Neural progenitor cell (in vitro differentiated cells): Measurements from ENCODE around the gene COG5. TPM values are rescaled to one million over a fixed set of nuclear protein-coding genes. Genes with fewer than 3 reads are reported as not detected.

Experiments
- DNase-seq: peaks from one replicate; pipeline ENCODE4 v3.0.0-alpha.2; 2016; ENCODE audit warnings: low spot score
- H2AFZ ChIP-seq: fragments of 200-600 bp; sonication (generic); replicated peaks from 2 replicates; pipeline ENCODE4 v1.6.1; 2016; ENCODE audit warnings: antibody characterized with exemption
- H3F3A ChIP-seq: fragments of 200-600 bp; sonication (generic); 2 replicates; pipeline ENCODE4 v1.6.1; 2016; ENCODE audit warnings: antibody characterized with exemption, low read depth
- H3K27ac ChIP-seq: fragments of 200-600 bp; sonication (generic); 2 replicates; pipeline ENCODE4 v1.5.1; 2016; ENCODE audit warnings: mild to moderate bottlenecking
- H3K27me3 ChIP-seq: fragments of 200-600 bp; sonication (generic); 2 replicates; pipeline ENCODE4 v1.6.1; 2016; ENCODE audit warnings: mild to moderate bottlenecking, moderate library complexity
- H3K36me3 ChIP-seq: fragments of 200-600 bp; sonication (generic); 2 replicates; pipeline ENCODE4 v1.5.1; 2016
- H3K4me1 ChIP-seq: fragments of 200-600 bp; sonication (generic); 2 replicates; pipeline ENCODE4 v1.6.1; 2016; ENCODE audit warnings: mixed run types
- H3K4me2 ChIP-seq: fragments of 200-600 bp; sonication (generic); 2 replicates; pipeline ENCODE4 v1.6.1; 2016
- H3K4me3 ChIP-seq: fragments of 200-600 bp; sonication (generic); 2 replicates; pipeline ENCODE4 v1.5.1; 2016
- H3K79me2 ChIP-seq: fragments of 200-600 bp; sonication (generic); 2 replicates; pipeline ENCODE4 v1.6.1; 2016; ENCODE audit warnings: low read depth
- H3K9ac ChIP-seq: fragments of 200-600 bp; sonication (generic); 2 replicates; pipeline ENCODE4 v1.6.1; 2016
- H3K9me3 ChIP-seq: fragments of 200-600 bp; sonication (generic); 2 replicates; pipeline ENCODE4 v1.5.1; 2016; ENCODE audit warnings: low read depth
- H4K20me1 ChIP-seq: fragments of 200-600 bp; sonication (generic); 2 replicates; pipeline ENCODE4 v1.6.1; 2016; ENCODE audit warnings: low read depth
- H3K27ac Mint-ChIP-seq: 3 replicates; pipeline ENCODE4 v1.8.0; 2021; ENCODE audit warnings: mixed read lengths
- H3K27me3 Mint-ChIP-seq: 2 replicates; pipeline ENCODE4 v1.8.0; 2022; ENCODE audit warnings: low read depth, mild to moderate bottlenecking, inconsistent platforms, moderate library complexity, mixed read lengths; ENCODE audit not compliant: insufficient read depth
- H3K36me3 Mint-ChIP-seq: 3 replicates; pipeline ENCODE4 v1.8.0; 2021; ENCODE audit warnings: mixed read lengths
- H3K4me1 Mint-ChIP-seq: 3 replicates; pipeline ENCODE4 v1.8.0; 2021; ENCODE audit warnings: mixed read lengths
- H3K4me3 Mint-ChIP-seq: 3 replicates; pipeline ENCODE4 v1.8.0; 2021; ENCODE audit warnings: mild to moderate bottlenecking, moderate library complexity, mixed read lengths
- H3K9me3 Mint-ChIP-seq: 3 replicates; pipeline ENCODE4 v1.8.0; 2020; ENCODE audit warnings: mixed read lengths
- CTCF ChIP-seq: fragments of 200-600 bp; sonication (generic); IDR thresholded peaks from 2 replicates; pipeline ENCODE4 v1.5.1; 2017; ENCODE audit warnings: antibody characterized with exemption, mild to moderate bottlenecking
- EZH2 ChIP-seq: fragments of 200-600 bp; sonication (generic); IDR thresholded peaks from 2 replicates; pipeline ENCODE4 v1.6.1; 2017; ENCODE audit warnings: antibody characterized with exemption, mild to moderate bottlenecking, moderate library complexity
- EZH2phosphoT487 ChIP-seq: fragments of 200-600 bp; sonication (generic); IDR thresholded peaks from 2 replicates; pipeline ENCODE4 v1.6.1; 2017; ENCODE audit warnings: antibody characterized with exemption
- total RNA-seq: library from RNA; depleted of rRNA; stranded (reverse); fragments of >200 nt; gene quantifications from 2 replicates; pipeline ENCODE4 v1.2.3, GENCODE V29; 2015; ENCODE audit warnings: low replicate concordance

Gene COG5
- total RNA-seq, 1 donor from 2014 or later, result 90.5 TPM

GRCh38 chr7:107180378-107180777 lies 383.3 kb downstream of the COG5 start:
- peaks cover 51% of the 10 kb centered on the region for H3K79me2 ChIP-seq
- Mint-ChIP-seq H3K4me3 (no peak overlapping the region), H3K27ac (no peak overlapping the region)

DNA sequence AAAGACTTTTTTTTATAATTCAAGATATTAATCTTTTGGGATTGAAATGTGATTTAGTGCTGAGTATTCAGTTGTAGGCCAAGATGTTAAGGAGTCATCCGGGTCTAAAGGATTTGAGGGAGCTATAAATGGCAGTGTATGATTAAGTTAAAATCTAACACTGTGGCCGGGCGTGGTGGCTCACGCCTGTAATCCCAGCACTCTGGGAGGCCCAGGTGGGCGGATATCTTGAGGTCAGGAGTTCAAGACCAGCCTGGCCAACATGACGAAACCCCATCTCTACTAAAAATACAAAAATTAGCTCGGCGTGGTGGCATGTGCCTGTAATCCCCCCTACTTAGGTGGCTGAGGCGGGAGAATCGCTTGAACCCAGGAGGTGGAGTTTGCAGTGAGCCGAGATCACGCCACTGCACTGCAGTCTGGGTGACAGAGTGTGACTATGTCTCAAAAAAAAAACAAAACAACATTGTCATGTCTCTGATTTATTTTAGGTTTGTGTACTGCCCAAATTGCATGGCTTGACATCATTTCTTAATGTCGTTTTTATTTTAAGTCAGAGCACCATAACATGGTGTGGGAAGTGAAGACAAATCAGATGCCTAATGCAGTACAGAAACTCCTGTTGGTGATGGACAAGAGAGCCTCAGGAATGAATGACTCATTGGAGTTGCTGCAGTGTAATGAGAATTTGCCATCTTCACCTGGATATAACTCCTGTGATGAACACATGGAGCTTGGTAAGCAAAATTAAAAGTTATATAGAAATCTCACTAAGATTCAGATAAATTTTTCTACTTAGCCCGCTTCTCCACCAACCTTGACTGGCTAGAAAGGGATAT lies 384.2 kb downstream of the COG5 start:
- Histone ChIP-seq H3F3A (no peaks in the 10 kb centered on the region), H2AFZ (no peak overlapping the region), H3K36me3 (peaks cover 16% of the 10 kb centered on the region), H3K9ac (no peak overlapping the region), H3K27ac (no peak overlapping the region), H3K4me3 (no peak overlapping the region), H3K4me1 (peaks cover 2% of the 10 kb centered on the region), H3K79me2 (peaks cover 60% of the 10 kb centered on the region), H3K27me3 (no peaks in the 10 kb centered on the region), H3K4me2 (no peak overlapping the region), H4K20me1 (peaks cover 34% of the 10 kb centered on the region), H3K9me3 (no peaks in the 10 kb centered on the region)
- Mint-ChIP-seq H3K27me3 (peaks cover 2% of the 10 kb centered on the region), H3K4me3 (no peak overlapping the region), H3K36me3 (peaks cover 21% of the 10 kb centered on the region), H3K4me1 (peaks cover 3% of the 10 kb centered on the region), H3K9me3 (no peaks in the 10 kb centered on the region), H3K27ac (no peak overlapping the region)
- TF ChIP-seq EZH2phosphoT487 (no peak), CTCF (no peak), EZH2 (no peak)
- DNase-seq, result no peak

More at GRCh38 chr7:107180378-107180777, 383.3 kb downstream of the COG5 start:
- H3K4me3 ChIP-seq, result no peak overlapping the region
- H3F3A ChIP-seq, result no peaks in the 10 kb centered on the region
- no peaks in the 10 kb centered on the region for H3K9me3 ChIP-seq
- no peak overlapping the region for H3K9ac ChIP-seq
- no peaks in the 10 kb centered on the region for H3K27me3 ChIP-seq
- Mint-ChIP-seq H3K9me3 (no peaks in the 10 kb centered on the region), H3K27me3 (peaks cover 2% of the 10 kb centered on the region), H3K36me3 (peaks cover 24% of the 10 kb centered on the region), H3K4me1 (no peaks in the 10 kb centered on the region)
- TF ChIP-seq EZH2phosphoT487, result no peak
- H3K27ac ChIP-seq, result no peak overlapping the region
- no peak overlapping the region for H2AFZ ChIP-seq
- no peak for DNase-seq
- H3K36me3 ChIP-seq, result peaks cover 16% of the 10 kb centered on the region
- H4K20me1 ChIP-seq, result peaks cover 28% of the 10 kb centered on the region
- H3K4me1 ChIP-seq, result no peaks in the 10 kb centered on the region
- H3K4me2 ChIP-seq, result no peak overlapping the region

DNA sequence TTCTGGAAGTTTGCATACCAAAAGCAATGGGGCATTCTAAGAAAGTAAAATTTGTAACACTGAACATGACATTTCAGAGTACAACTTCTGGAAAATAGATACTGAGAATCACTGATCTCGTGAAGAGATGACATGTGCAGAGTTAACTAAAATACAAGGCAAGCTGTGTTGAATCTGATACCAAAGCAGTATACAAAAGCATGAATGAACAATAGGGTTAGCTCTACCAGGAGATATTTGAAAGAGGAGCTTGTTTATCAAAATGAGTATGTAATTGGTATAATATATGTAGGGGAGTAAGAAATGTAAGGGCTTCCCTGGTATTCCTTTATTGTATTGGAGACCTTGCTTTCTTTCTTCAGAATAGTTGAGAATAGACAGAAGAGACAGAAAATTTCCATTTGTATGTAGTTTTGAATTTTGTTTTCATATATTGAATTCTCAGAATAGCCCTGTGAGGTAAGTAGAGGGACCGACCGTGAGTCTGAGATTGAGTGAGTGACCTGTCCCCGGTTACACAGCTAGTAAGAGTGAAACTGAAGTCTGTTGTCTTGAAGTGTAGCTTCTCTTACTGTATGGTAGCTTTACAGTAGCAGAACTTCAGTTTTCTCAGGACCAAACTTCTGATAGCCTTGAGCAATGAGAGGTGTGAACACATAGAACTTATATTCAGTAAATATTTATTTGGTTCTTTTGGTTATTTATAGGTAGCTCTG lies 389.9 kb downstream of the COG5 start:
- peaks cover 6% of the 10 kb centered on the region for H3K36me3 Mint-ChIP-seq
- H3K9me3 Mint-ChIP-seq, result no peaks in the 10 kb centered on the region
- peak overlapping the region; percentile 40 for H3K4me2 ChIP-seq
- no peaks in the 10 kb centered on the region for H3K36me3 ChIP-seq
- H4K20me1 ChIP-seq, result peaks cover 52% of the 10 kb centered on the region
- peak overlapping the region; percentile 6 for H3K4me3 ChIP-seq
- H3K27ac Mint-ChIP-seq, result no peak overlapping the region
- peaks cover 26% of the 10 kb centered on the region for H3K4me1 ChIP-seq
- H3K4me1 Mint-ChIP-seq, result peaks cover 28% of the 10 kb centered on the region
- peaks cover 90% of the 10 kb centered on the region for H3K79me2 ChIP-seq
- H2AFZ ChIP-seq, result no peak overlapping the region
- H3F3A ChIP-seq, result peaks cover 34% of the 10 kb centered on the region
- no peaks in the 10 kb centered on the region for H3K9me3 ChIP-seq
- TF ChIP-seq EZH2, result no peak
- TF ChIP-seq CTCF, result no peak
- H3K9ac ChIP-seq, result no peak overlapping the region
- peak overlapping the region; percentile 7 for H3K4me3 Mint-ChIP-seq
- no peaks in the 10 kb centered on the region for H3K27me3 ChIP-seq
- peak overlapping the region; percentile 39 for H3K27ac ChIP-seq
- no peaks in the 10 kb centered on the region for H3K27me3 Mint-ChIP-seq
- DNase-seq, result no peak
